Activated CD4-positive, alpha-beta T cell treated with anti-CD3 and anti-CD28 coated beads for 48 hours (primary cell): Measurements from ENCODE around the gene C1QL2.

Source experiments
- DNase-seq: peaks from one replicate; pipeline ENCODE4 v3.0.0-alpha.2; 2020

The C1QL2 gene

GRCh38 chr2:119158563-119159347 is at the start of gene C1QL2:
C1QL2 (minus strand) TSS chr2:119158751; CDS start chr2:119158269, 482 bp downstream.
- no peak for DNase-seq

GRCh38 chr2:119207447-119207846 is 48.9 kb upstream of the C1QL2 start:
- DNase-seq = no peak

- DNase-seq = no peak
Observed at GRCh38 chr2:119206201-119206600, 47.6 kb upstream of the C1QL2 start.

GRCh38 chr2:119205001-119205706 is 46.6 kb upstream of the C1QL2 start:
- DNase-seq = no peak

- no peak for DNase-seq
Observed at GRCh38 chr2:119204525-119204924, 46.0 kb upstream of the C1QL2 start.

GRCh38 chr2:119202610-119203310 is 44.2 kb upstream of the C1QL2 start:
- no peak for DNase-seq

- DNase-seq = no peak
Observed at GRCh38 chr2:119201815-119202214, 43.3 kb upstream of the C1QL2 start.

- no peak for DNase-seq
Observed at GRCh38 chr2:119198240-119198840, 39.8 kb upstream of the C1QL2 start.

- DNase-seq = no peak
Observed at GRCh38 chr2:119197529-119198239, 39.1 kb upstream of the C1QL2 start.

- DNase-seq = no peak
Observed at GRCh38 chr2:119197126-119197405, 38.5 kb upstream of the C1QL2 start.

- no peak for DNase-seq
Observed at GRCh38 chr2:119196301-119197125, 38.0 kb upstream of the C1QL2 start.

GRCh38 chr2:119195887-119196286 is 37.3 kb upstream of the C1QL2 start:
- DNase-seq = no peak

GRCh38 chr2:119195001-119195400 is 36.5 kb upstream of the C1QL2 start:
- DNase-seq = no peak

GRCh38 chr2:119192893-119193292 is 34.3 kb upstream of the C1QL2 start:
- DNase-seq = no peak

GRCh38 chr2:119190321-119191111 is 32.0 kb upstream of the C1QL2 start:
- no peak for DNase-seq

GRCh38 chr2:119184512-119184911 is 26.0 kb upstream of the C1QL2 start:
- no peak for DNase-seq

- DNase-seq = no peak
Observed at GRCh38 chr2:119181791-119182445, 23.4 kb upstream of the C1QL2 start.

GRCh38 chr2:119181391-119181790 is 22.8 kb upstream of the C1QL2 start:
- no peak for DNase-seq

GRCh38 chr2:119180892-119181291 is 22.3 kb upstream of the C1QL2 start:
- no peak for DNase-seq

- DNase-seq = no peak
Observed at GRCh38 chr2:119179991-119180390, 21.4 kb upstream of the C1QL2 start.

GRCh38 chr2:119179202-119179601 is 20.7 kb upstream of the C1QL2 start:
- DNase-seq = no peak
